HepG2 (cell line): ENCODE measurements around the gene STX2. TPM values are rescaled to one million over a fixed set of nuclear protein-coding genes. Genes with fewer than 3 reads are reported as not detected.

Source experiments
- ATAC-seq: fragments of 200-7000 bp; cut with Tn5 transposase; 3 replicates; pipeline ENCODE4 v1.9.1; 2020; ENCODE audit warnings: mild to moderate bottlenecking, moderate library complexity
- BruUV-seq: library from RNA; stranded (reverse); fragments of 400-500 nt; replicated peaks from 2 replicates; lab custom pipeline; 2021; lab: Mats Ljungman, UMichigan
- CTCF ChIA-PET: fragments of 300-600 bp; formaldehyde crosslinking; extraction: SDS; loops from one replicate; lab custom pipeline; 2021; ENCODE audit warnings: low total read pairs, inconsistent platforms, low intra/inter-chr PET ratio; lab: Yijun Ruan, JAX
- POLR2A ChIA-PET: fragments of 350-600 bp; sonication (Branson Sonifier 250); formaldehyde crosslinking; loops from one replicate; lab custom pipeline; 2020; ENCODE audit warnings: antibody characterized with exemption, inconsistent platforms; lab: Yijun Ruan, JAX
- DNase-seq: peaks from one replicate; pipeline ENCODE4 v3.0.0-alpha.2; 2015; ENCODE audit warnings: low spot score
- FAIRE-seq: peaks from 3 replicates; lab custom pipeline; 2011; peaks lifted over from hg19 to GRCh38; lab: Jason Lieb, UNC
- H2AFZ ChIP-seq: one replicate; pipeline ENCODE4 v1.6.1; 2011; ENCODE audit warnings: low read length, inconsistent platforms
- H3K27ac ChIP-seq: fragments of 300-600 bp; 3 replicates; pipeline ENCODE4 v1.8.0; 2011; ENCODE audit warnings: mixed run types, mild to moderate bottlenecking, mixed read lengths, low read length, inconsistent platforms; ENCODE audit not compliant: insufficient read depth; ENCODE audit errors: extremely low read length
- H3K27me3 ChIP-seq, 2 experiments: fragments of 200-600 bp in 1 of 2; 2 replicates in 1 of 2; 3 replicates in 1 of 2; pipeline versions ENCODE4 v1.6.0 to v1.8.0; 2011; ENCODE audit warnings: low read length in 2 of 2, mild to moderate bottlenecking in 2 of 2, moderate library complexity in 2 of 2, inconsistent platforms in 1 of 2; ENCODE audit not compliant: insufficient read depth in 2 of 2, control insufficient read depth in 1 of 2
- H3K36me3 ChIP-seq, 2 experiments: fragments of 200-600 bp in 1 of 2; replicated peaks in 1 of 2; 2 replicates in 1 of 2; 3 replicates in 1 of 2; pipeline versions ENCODE4 v1.5.1 to v1.8.0; 2011; ENCODE audit warnings: low read length in 2 of 2, inconsistent platforms in 1 of 2; ENCODE audit not compliant: insufficient read depth in 2 of 2, control insufficient read depth in 1 of 2
- H3K4me1 ChIP-seq: 2 replicates; pipeline ENCODE4 v1.5.1; 2012; ENCODE audit warnings: low read length, inconsistent platforms; ENCODE audit not compliant: insufficient read depth
- H3K4me2 ChIP-seq: 2 replicates; pipeline ENCODE4 v1.6.0; 2011; ENCODE audit warnings: low read depth, low read length, inconsistent platforms
- H3K4me3 ChIP-seq, 3 experiments: fragments of 200-600 bp in 1 of 3; sonication (generic), shearing (Covaris generic) in 1 of 3; replicated peaks in 1 of 3; 2 replicates each; pipeline ENCODE4 v1.5.1; 2011 to 2016; ENCODE audit warnings: low read length in 3 of 3, inconsistent platforms in 2 of 3, low read depth in 2 of 3, mild to moderate bottlenecking in 2 of 3, control low read depth in 1 of 3, mixed read lengths in 1 of 3; ENCODE audit not compliant: insufficient read depth in 1 of 3
- H3K79me2 ChIP-seq: one replicate; pipeline ENCODE4 v1.6.1; 2011; ENCODE audit warnings: low read length, inconsistent platforms; ENCODE audit not compliant: insufficient read depth
- H3K9ac ChIP-seq: 2 replicates; pipeline ENCODE4 v1.6.0; 2011; ENCODE audit warnings: mild to moderate bottlenecking, low read depth, low read length, inconsistent platforms; ENCODE audit not compliant: insufficient read depth
- H3K9me3 ChIP-seq: 2 replicates; pipeline ENCODE4 v1.5.1; 2012; ENCODE audit warnings: mild to moderate bottlenecking, low read length
- H4K20me1 ChIP-seq: 2 replicates; pipeline ENCODE4 v1.6.0; 2011; ENCODE audit warnings: inconsistent platforms, mild to moderate bottlenecking, low read length, moderate library complexity; ENCODE audit not compliant: insufficient read depth
- GABPB1 ChIP-seq: IDR thresholded peaks from 2 replicates; pipeline ENCODE4 v1.6.1; 2016; ENCODE audit warnings: mild to moderate bottlenecking, missing genetic modification reagents, moderate library complexity, missing compliant biosample characterization
- JUND ChIP-seq: sonication (generic); formaldehyde crosslinking; IDR thresholded peaks from 2 replicates; pipeline ENCODE4 v1.8.0; 2022; ENCODE audit warnings: mild to moderate bottlenecking, missing genetic modification reagents
- TMF1 ChIP-seq: sonication (generic); formaldehyde crosslinking; IDR thresholded peaks from 2 replicates; pipeline ENCODE4 v1.8.1; 2022; ENCODE audit warnings: low read depth, missing genetic modification reagents
- WIZ ChIP-seq: sonication (generic); formaldehyde crosslinking; IDR thresholded peaks from 2 replicates; pipeline ENCODE4 v1.5.1; 2020; ENCODE audit warnings: mild to moderate bottlenecking, missing genetic modification reagents
- ZBTB46 ChIP-seq: sonication (generic); formaldehyde crosslinking; IDR thresholded peaks from 2 replicates; pipeline ENCODE4 v1.4.0; 2020; ENCODE audit warnings: mild to moderate bottlenecking, missing genetic modification reagents, borderline replicate concordance
- ZNF44 ChIP-seq: sonication (generic); formaldehyde crosslinking; IDR thresholded peaks from 2 replicates; pipeline ENCODE4 v1.5.1; 2020; ENCODE audit warnings: mild to moderate bottlenecking, missing genetic modification reagents
- whole genome bisulfite sequencing: methylation state at CpG from one replicate; pipeline ENCODE4 v1.1.6; 2017; ENCODE audit warnings: low lambda C conversion rate; 5-methylcytosine and 5-hydroxymethylcytosine counted together
- in situ Hi-C: cut with HindIII; loops from 2 replicates; pipeline ENCODE4 v1.10.0; 2017; ENCODE audit warnings: low pct_unique_long_range_greater_than_20kb; ENCODE audit not compliant: extremely low pct_ligation_motif_present
- intact Hi-C: fragments of 100-400 bp; cut with micrococcal nuclease; formaldehyde crosslinking; loops from one replicate; pipeline ENCODE4 v1.10.0; 2022; ENCODE audit not compliant: unreplicated experiment
- polyA plus RNA-seq, 8 experiments: library from polyadenylated mRNA; depleted of rRNA in 3 of 8; stranded (reverse) in 7 of 8; unstranded in 1 of 8; fragments of >200 nt; fragmentation: Illumina TruSeq in 4 of 8; extraction: Trizol in 4 of 8; gene quantifications; 2 replicates each; pipeline versions ENCODE4 v1.2.1 to v1.2.3, GENCODE V29; 2011 to 2016; ENCODE audit warnings: low read depth in 4 of 8, missing spikeins in 1 of 8, mixed read lengths in 1 of 8; ENCODE audit not compliant: insufficient read depth in 1 of 8
- total RNA-seq, 5 experiments: library from RNA; depleted of rRNA; stranded (reverse); fragments of >200 nt; fragmentation: Illumina TruSeq; extraction: Trizol; gene quantifications; 2 replicates each; pipeline ENCODE4 v1.2.3, GENCODE V29; 2016; ENCODE audit warnings: low read depth in 1 of 5

The STX2 gene
- total and polyA plus RNA-seq, 2 of the 13 experiments (the other 11 are each of a cell fraction or from before 2014, with no cell fraction given): 13.4 to 25.1 TPM

DNA sequence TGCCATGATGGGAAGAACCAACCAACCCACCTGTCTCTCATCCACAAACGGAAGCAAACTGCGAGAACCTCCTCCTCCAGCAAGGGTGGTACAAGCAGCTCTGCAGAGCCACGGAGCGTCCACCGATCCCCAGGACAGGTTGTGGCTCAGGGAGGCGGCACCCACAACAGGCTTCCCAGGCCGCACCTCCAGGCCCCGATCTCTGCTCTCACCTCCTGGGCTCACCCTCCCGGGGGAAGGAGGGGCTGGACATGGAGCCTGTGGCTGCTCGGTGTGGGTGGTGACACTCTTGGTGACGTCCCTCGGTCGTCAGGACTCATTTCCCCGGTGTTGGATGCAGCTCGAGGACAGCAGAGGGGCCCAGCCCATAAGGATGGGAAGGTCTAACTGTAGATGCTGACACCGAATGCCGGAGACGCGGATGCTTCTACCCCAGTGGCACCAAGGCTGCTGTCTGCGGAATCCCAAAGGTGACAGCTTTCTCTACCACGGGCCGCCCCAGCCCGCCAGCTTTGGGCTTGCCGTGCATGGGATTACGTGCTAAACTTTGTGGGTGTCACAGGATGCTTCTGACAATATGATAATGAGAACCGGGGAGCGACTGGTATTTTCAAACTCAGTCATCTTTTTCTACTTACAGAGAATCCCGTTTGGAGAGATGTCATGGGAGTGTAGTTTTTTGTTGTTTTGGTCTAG is 58.0 kb downstream of the STX2 start (continued):
- TF ChIP-seq TMF1 (CRISPR knock-in tag) (no peak), WIZ (CRISPR knock-in tag) (no peak), ZBTB46 (CRISPR knock-in tag) (no peak)

- Histone ChIP-seq H3K27me3 (no peaks in the 10 kb centered on the region), H3K79me2 (no peaks in the 10 kb centered on the region), H3K4me2 (no peak overlapping the region), H3K4me1 (peaks cover 21% of the 10 kb centered on the region), H3K4me3 (no peak overlapping the region), H4K20me1 (no peaks in the 10 kb centered on the region), H3K9me3 (peaks cover 6% of the 10 kb centered on the region), H3K27ac (no peak overlapping the region), H3K9ac (no peak overlapping the region), H3K36me3 (no peaks in the 10 kb centered on the region), H2AFZ (no peak overlapping the region)
- no TSS peak for BruUV-seq
- TF ChIP-seq ZNF44 (CRISPR knock-in tag): no peak
- no peak for TF ChIP-seq GABPB1 (CRISPR knock-in tag)
- no peak for TF ChIP-seq JUND (CRISPR knock-in tag)
- ChIA-PET POLR2A (no interaction called here), CTCF (no interaction called here)
- ATAC-seq: no peak
- WGBS: 66% methylated on average over 3 of the region's 10 CpGs
- in situ Hi-C loops (no loop called here), intact Hi-C loops (no loop called here)
- FAIRE-seq: no peak
- no peak for DNase-seq
Measured at GRCh38 chr12:130780325-130780724, 58.7 kb downstream of the STX2 start.
